CD14-positive monocyte (primary cell): ENCODE results near the gene SLC22A3. TPM values are rescaled to one million over a fixed set of nuclear protein-coding genes. Genes with fewer than 3 reads are reported as not detected.
"Not testable (repeated sequence)": the region's sequence is repeated elsewhere in the genome, so short reads cannot be mapped to it uniquely, and the experiment has no call there.

Source experiments
- DNase-seq, 3 donors: peaks; one replicate each; pipeline ENCODE4 v3.0.0-alpha.2; 2011 to 2022
- H2AFZ ChIP-seq: 2 replicates; pipeline ENCODE4 v1.6.0; 2012; ENCODE audit warnings: mild to moderate bottlenecking, low read depth, low read length, inconsistent platforms; ENCODE audit not compliant: insufficient read depth, poor library complexity, severe bottlenecking
- H3K27ac ChIP-seq, 2 donors: 1 replicate in 1 of 2; 2 replicates in 1 of 2; pipeline ENCODE4 v1.5.1; 2012 to 2013; ENCODE audit warnings: low read length in 2 of 2, control low read depth in 1 of 2, inconsistent platforms in 1 of 2, low read depth in 1 of 2, mild to moderate bottlenecking in 1 of 2
- H3K27me3 ChIP-seq, 2 donors: one replicate each; pipeline versions ENCODE4 v1.6.0 to v1.6.1; 2011 to 2013; ENCODE audit warnings: low read length in 2 of 2; ENCODE audit not compliant: control insufficient read depth in 2 of 2, insufficient read depth in 2 of 2
- H3K36me3 ChIP-seq, 2 donors: replicated peaks in 1 of 2; 1 replicate in 1 of 2; 2 replicates in 1 of 2; pipeline versions ENCODE4 v1.5.1 to v1.6.1; 2012 to 2013; ENCODE audit warnings: low read length in 2 of 2, control low read depth in 1 of 2, inconsistent platforms in 1 of 2, mild to moderate bottlenecking in 1 of 2; ENCODE audit not compliant: insufficient read depth in 2 of 2, control insufficient read depth in 1 of 2
- H3K4me1 ChIP-seq, 2 donors: 1 replicate in 1 of 2; 2 replicates in 1 of 2; pipeline versions ENCODE4 v1.5.1 to v1.6.1; 2012 to 2013; ENCODE audit warnings: low read length in 2 of 2, control low read depth in 1 of 2, inconsistent platforms in 1 of 2, mild to moderate bottlenecking in 1 of 2, moderate library complexity in 1 of 2; ENCODE audit not compliant: insufficient read depth in 2 of 2, control insufficient read depth in 1 of 2
- H3K4me2 ChIP-seq: replicated peaks from 2 replicates; pipeline ENCODE3; 2012; ENCODE audit warnings: low read length, moderate library complexity, mild to moderate bottlenecking; ENCODE audit not compliant: poor library complexity, severe bottlenecking; ENCODE audit errors: extremely low read depth
- H3K4me3 ChIP-seq, 3 experiments: fragments of 200-600 bp in 1 of 3; sonication (generic) in 1 of 3; replicated peaks in 1 of 3; 1 replicate in 2 of 3; 2 replicates in 1 of 3; pipeline ENCODE4 v1.5.1; 2011 to 2013; ENCODE audit warnings: low read length in 3 of 3, mild to moderate bottlenecking in 3 of 3, control low read depth in 2 of 3, low read depth in 2 of 3, inconsistent platforms in 1 of 3, moderate library complexity in 1 of 3
- H3K79me2 ChIP-seq: 2 replicates; pipeline ENCODE4 v1.6.0; 2012; ENCODE audit warnings: mild to moderate bottlenecking, control low read depth, inconsistent platforms, low read length, moderate library complexity; ENCODE audit not compliant: insufficient read depth
- H3K9ac ChIP-seq: 2 replicates; pipeline ENCODE4 v1.6.0; 2017; ENCODE audit warnings: low read length, mild to moderate bottlenecking; ENCODE audit not compliant: insufficient read depth, poor library complexity, severe bottlenecking
- H3K9me3 ChIP-seq, 2 donors: replicated peaks in 1 of 2; 1 replicate in 1 of 2; 2 replicates in 1 of 2; pipeline versions ENCODE4 v1.5.1 to v1.6.1; 2012 to 2013; ENCODE audit warnings: low read length in 2 of 2, control low read depth in 1 of 2; ENCODE audit not compliant: control insufficient read depth in 1 of 2, insufficient read depth in 1 of 2
- H4K20me1 ChIP-seq: 2 replicates; pipeline ENCODE4 v1.6.0; 2012; ENCODE audit warnings: mild to moderate bottlenecking, low read length, control low read depth, moderate library complexity; ENCODE audit not compliant: insufficient read depth
- H3K27ac Mint-ChIP-seq, 7 donors: one replicate each; pipeline ENCODE4 v1.8.0; 2020; ENCODE audit warnings: mild to moderate bottlenecking in 7 of 7, mixed read lengths in 7 of 7, moderate library complexity in 6 of 7, inconsistent platforms in 2 of 7
- H3K27me3 Mint-ChIP-seq, 3 donors: one replicate each; pipeline ENCODE4 v1.8.0; 2021 to 2022; ENCODE audit warnings: low read depth in 3 of 3, mild to moderate bottlenecking in 3 of 3, mixed read lengths in 3 of 3, moderate library complexity in 3 of 3, inconsistent platforms in 1 of 3
- H3K36me3 Mint-ChIP-seq, 2 donors: one replicate each; pipeline ENCODE4 v1.8.0; 2020; ENCODE audit warnings: mixed read lengths in 2 of 2, inconsistent platforms in 1 of 2, mild to moderate bottlenecking in 1 of 2
- H3K4me1 Mint-ChIP-seq: one replicate; pipeline ENCODE4 v1.8.0; 2020; ENCODE audit warnings: mild to moderate bottlenecking, mixed read lengths
- H3K4me3 Mint-ChIP-seq, 2 donors: one replicate each; pipeline ENCODE4 v1.8.0; 2020; ENCODE audit warnings: mild to moderate bottlenecking in 2 of 2, mixed read lengths in 2 of 2, moderate library complexity in 1 of 2
- H3K9me3 Mint-ChIP-seq, 7 donors: one replicate each; pipeline ENCODE4 v1.8.0; 2020 to 2022; ENCODE audit warnings: mixed read lengths in 7 of 7, mild to moderate bottlenecking in 6 of 7, moderate library complexity in 6 of 7, inconsistent platforms in 2 of 7
- WGBS: methylation state at CpG from one replicate; pipeline ENCODE4 v1.1.5; 2013; ENCODE audit warnings: missing lambda C conversion rate; ENCODE audit not compliant: insufficient coverage; 5-methylcytosine and 5-hydroxymethylcytosine counted together
- intact Hi-C, 2 donors: fragments of 100-400 bp; cut with micrococcal nuclease; formaldehyde crosslinking; loops; one replicate each; pipeline versions ENCODE4 v1.15.0 to v1.15.1; 2023
- polyA plus RNA-seq, 3 donors: library from polyadenylated mRNA; depleted of rRNA in 1 of 3; unstranded in 2 of 3; stranded (reverse) in 1 of 3; fragments of 300-500 nt in 2 of 3; fragments of >200 nt in 1 of 3; fragmentation: Illumina TruSeq in 2 of 3; gene quantifications; 1 replicate in 2 of 3; 2 replicates in 1 of 3; pipeline ENCODE4 v1.2.3, GENCODE V29; 2012 to 2021
- TF ChIP-seq, protein P1 (sequence below): fragments of 200-600 bp; IDR thresholded peaks from one replicate; pipeline ENCODE4 v1.8.0; 2022; ENCODE audit warnings: antibody characterized with exemption, mild to moderate bottlenecking

SLC22A3 gene
- polyA plus RNA-seq, 3 donors = not detected

DNA sequence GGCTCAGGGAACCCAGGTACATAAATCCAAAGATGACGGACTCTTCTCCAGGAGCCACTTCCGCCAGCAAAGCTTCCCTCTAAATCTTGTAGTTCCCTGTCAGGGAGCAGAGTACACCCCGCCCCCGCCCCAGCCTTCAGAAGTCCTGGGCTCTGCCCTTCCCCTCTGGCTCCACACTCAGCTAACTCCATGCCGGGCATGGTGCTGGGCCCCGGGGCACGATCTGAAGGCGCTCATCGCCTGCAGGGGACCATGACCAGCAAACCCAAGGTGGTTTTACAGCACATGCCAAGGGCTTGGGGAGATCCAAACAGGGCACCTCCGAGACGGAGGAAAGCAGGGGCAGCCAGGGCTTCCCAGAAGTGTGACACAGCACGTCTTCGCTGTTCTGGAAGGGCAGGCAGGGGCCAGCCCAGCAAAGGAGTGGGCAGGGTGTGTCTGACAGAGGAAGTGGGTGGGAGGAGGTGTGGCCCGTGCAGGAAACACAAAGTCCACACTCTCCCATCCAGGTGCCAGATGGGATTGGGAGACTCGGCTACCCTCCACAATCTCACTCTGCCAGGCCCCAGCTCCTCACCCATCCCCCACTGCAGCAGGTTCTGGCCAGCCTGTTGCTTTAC lies 48.0 kb upstream of the SLC22A3 start:
- H2AFZ ChIP-seq = no peak overlapping the region

DNA sequence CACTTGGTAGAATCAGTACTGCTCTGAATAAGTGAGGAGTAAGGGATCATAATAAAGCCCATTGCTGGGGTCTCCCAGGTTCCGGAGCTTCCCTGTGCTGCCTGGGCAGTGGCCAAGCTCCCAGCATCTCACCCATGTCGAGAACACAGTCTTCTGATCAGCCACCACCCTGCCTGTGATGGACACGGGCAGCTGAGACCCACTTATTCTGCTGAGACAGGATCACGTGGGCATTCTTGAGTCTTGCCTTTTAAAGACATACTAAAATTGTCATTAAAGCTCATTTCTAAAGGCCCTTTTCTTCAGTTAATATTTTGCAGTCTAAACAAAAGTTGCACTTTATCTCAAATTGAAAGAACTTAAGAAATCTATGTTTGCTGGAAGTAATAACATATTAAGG lies 46.8 kb upstream of the SLC22A3 start:
- Histone ChIP-seq H4K20me1 (no peaks in the 10 kb centered on the region), H3K9me3 (no peaks in the 10 kb centered on the region), H3K4me1 (no peaks in the 10 kb centered on the region), H3K4me3 (no peak overlapping the region), H2AFZ (no peak overlapping the region), H3K79me2 (no peaks in the 10 kb centered on the region), H3K4me2 (no peak overlapping the region), H3K27ac (no peak overlapping the region), H3K9ac (no peak overlapping the region), H3K27me3 (no peaks in the 10 kb centered on the region), H3K36me3 (no peaks in the 10 kb centered on the region)
- H3K27me3 Mint-ChIP-seq = peaks cover 2 to 4% (median 3%) of the 10 kb centered on the region in 3 donors
- no peaks in the 10 kb centered on the region for H3K36me3 Mint-ChIP-seq
- WGBS = 92% methylated on average over 3 of the region's 4 CpGs
- H3K27ac Mint-ChIP-seq = no peak overlapping the region
- intact Hi-C loops = no loop called here
- TF ChIP-seq, protein P1, sequence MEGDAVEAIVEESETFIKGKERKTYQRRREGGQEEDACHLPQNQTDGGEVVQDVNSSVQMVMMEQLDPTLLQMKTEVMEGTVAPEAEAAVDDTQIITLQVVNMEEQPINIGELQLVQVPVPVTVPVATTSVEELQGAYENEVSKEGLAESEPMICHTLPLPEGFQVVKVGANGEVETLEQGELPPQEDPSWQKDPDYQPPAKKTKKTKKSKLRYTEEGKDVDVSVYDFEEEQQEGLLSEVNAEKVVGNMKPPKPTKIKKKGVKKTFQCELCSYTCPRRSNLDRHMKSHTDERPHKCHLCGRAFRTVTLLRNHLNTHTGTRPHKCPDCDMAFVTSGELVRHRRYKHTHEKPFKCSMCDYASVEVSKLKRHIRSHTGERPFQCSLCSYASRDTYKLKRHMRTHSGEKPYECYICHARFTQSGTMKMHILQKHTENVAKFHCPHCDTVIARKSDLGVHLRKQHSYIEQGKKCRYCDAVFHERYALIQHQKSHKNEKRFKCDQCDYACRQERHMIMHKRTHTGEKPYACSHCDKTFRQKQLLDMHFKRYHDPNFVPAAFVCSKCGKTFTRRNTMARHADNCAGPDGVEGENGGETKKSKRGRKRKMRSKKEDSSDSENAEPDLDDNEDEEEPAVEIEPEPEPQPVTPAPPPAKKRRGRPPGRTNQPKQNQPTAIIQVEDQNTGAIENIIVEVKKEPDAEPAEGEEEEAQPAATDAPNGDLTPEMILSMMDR = no peak
- no peak for DNase-seq
- no peak overlapping the region for H3K4me3 Mint-ChIP-seq
- peaks cover 0 to 5% (median 2%) of the 10 kb centered on the region in 7 donors for H3K9me3 Mint-ChIP-seq
- no peaks in the 10 kb centered on the region for H3K4me1 Mint-ChIP-seq

More for the DNA sequence above, 48.0 kb upstream of the SLC22A3 start:
- Histone ChIP-seq H3K27ac (no peak overlapping the region), H3K4me1 (no peaks in the 10 kb centered on the region), H3K4me2 (no peak overlapping the region), H3K9ac (no peak overlapping the region), H3K27me3 (no peaks in the 10 kb centered on the region), H3K36me3 (no peaks in the 10 kb centered on the region), H3K4me3 (no peak overlapping the region), H3K79me2 (no peaks in the 10 kb centered on the region), H4K20me1 (no peaks in the 10 kb centered on the region), H3K9me3 (no peaks in the 10 kb centered on the region)
- Mint-ChIP-seq H3K4me1 (no peaks in the 10 kb centered on the region), H3K4me3 (no peak overlapping the region), H3K36me3 (no peaks in the 10 kb centered on the region), H3K27me3 (peaks cover 2 to 5% (median 4%) of the 10 kb centered on the region in 3 donors), H3K27ac (no peak overlapping the region), H3K9me3 (peaks cover 0 to 5% (median 2%) of the 10 kb centered on the region in 7 donors)
- no peak for DNase-seq
- intact Hi-C loops = no loop called here
- TF ChIP-seq, protein P1 = no peak
- WGBS = 80% methylated on average over 12 of the region's 15 CpGs

DNA sequence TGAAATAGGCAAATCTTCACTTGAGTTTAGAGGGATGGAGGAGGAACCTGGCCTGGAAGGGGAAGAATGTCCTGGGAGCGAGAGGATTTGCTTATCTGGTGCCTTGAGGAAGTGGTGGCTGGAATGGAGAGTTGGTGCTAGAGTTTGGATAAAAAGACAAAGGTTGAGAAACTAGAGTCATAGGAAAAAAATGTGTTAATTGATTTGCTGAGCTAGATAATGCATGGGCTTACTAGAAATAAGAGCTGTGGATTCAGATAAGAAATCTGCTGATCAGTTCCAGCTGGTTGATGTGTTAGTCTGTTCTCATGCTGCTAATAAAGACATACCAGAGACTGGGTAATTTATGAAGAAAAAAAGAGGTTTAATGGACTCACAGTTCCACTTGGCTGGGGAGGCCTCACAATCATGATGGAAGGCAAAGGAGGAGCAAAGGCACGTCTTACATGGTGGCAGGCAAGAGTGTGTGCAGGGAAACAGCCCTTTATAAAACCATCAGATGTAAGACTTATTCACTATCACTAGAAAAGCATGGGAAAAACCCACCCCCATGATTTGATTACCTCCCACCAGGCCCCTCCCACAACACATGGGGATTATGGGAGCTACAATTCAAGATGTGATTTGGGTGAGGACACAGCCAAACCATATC lies 45.6 kb upstream of the SLC22A3 start:
- intact Hi-C loops = not testable (repeated sequence)

More for the DNA sequence above, 45.6 kb upstream of the SLC22A3 start:
- not testable (repeated sequence) for H3K27ac ChIP-seq, H3K36me3 ChIP-seq, H3K27me3 Mint-ChIP-seq, H3K4me3 ChIP-seq, H3K9me3 ChIP-seq, H3K36me3 Mint-ChIP-seq, H2AFZ ChIP-seq, H3K4me2 ChIP-seq, H3K79me2 ChIP-seq, H3K4me1 ChIP-seq, H3K9me3 Mint-ChIP-seq, H4K20me1 ChIP-seq, H3K27ac Mint-ChIP-seq, H3K4me3 Mint-ChIP-seq, H3K27me3 ChIP-seq, H3K9ac ChIP-seq, DNase-seq, H3K4me1 Mint-ChIP-seq
- WGBS = no CpG with 5 or more reads among the region's 2 CpGs
